Activated CD4-positive, alpha-beta T cell treated with anti-CD3 and anti-CD28 coated beads, Interleukin-2, Interleukin-6, amounts not matched to agents 100 ng/mL and 50 ng/mL, durations not matched to agents 16 hours and 8 hours (primary cell): ENCODE results near the gene CMTM4.
"Not testable (repeated sequence)": the region's sequence is repeated elsewhere in the genome, so short reads cannot be mapped to it uniquely, and the experiment has no call there.

Source experiments
- DNase-seq: peaks from one replicate; pipeline ENCODE4 v3.0.0-alpha.2; 2020

Gene CMTM4

GRCh38 chr16:66588981-66589713 is 107.4 kb downstream of the CMTM4 start:
- DNase-seq = peak; percentile 75

DNA sequence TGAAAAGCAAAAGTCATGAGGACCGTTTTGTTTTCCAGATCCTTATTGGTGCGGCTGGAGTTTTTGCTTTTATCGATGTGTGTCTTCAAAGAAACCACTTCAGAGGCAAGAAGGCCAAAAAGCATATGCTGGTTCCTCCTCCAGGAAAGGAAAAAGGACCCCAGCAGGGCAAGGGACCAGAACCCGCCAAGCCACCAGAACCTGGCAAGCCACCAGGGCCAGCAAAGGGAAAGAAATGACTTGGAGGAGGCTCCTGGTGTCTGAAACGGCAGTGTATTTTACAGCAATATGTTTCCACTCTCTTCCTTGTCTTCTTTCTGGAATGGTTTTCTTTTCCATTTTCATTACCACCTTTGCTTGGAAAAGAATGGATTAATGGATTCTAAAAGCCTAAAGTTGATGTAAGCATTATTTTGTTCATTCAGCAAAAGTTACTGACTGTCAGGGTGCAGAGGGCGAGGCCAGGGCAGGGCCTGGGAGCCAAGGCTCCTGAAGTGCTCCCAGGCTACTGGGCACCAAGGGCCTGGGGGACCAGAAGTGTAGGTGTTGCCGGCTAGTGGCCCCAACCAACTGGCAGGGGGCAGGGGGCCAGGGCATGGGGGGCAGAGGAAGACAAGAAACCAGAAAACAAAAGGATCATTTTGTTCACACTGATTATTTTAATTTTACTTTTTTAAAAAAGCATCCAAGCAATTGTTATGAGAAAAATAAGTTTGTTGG is 108.5 kb downstream of the CMTM4 start:
- no peak for DNase-seq

GRCh38 chr16:66585481-66586239 is 110.9 kb downstream of the CMTM4 start:
- no peak for DNase-seq

GRCh38 chr16:66581246-66581952 is 115.1 kb downstream of the CMTM4 start:
- DNase-seq = no peak

DNA sequence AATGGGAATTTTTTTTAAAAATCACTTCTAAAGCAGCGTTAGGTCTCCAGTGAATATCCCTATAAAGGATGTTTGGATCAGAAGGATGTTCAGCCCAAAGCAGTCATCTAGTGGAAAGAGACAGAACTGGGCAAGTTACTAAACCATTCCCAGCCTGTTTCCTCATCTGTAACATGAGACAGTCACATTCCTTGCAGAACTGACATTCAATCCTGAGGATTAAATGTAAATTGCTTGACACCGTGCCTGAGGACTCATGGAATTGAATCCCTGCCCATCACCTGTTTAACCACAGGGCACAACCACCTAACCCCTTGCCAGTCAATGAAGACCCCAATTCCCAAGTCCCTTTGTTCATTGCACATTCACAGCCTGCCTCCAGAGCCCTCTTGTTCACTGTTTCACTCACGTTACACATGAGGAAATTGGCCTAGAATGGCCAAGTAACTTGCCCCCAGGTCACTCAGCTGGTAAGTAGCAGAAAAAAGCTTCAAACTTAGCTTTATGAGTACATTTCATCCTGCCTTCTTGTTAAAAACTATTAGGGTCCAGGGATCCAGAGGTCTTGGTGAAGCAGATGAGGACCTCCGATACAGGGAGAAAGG is 115.8 kb downstream of the CMTM4 start:
- no peak for DNase-seq

- no peak for DNase-seq
These were observed 117.7 kb downstream of the CMTM4 start, which contains the start of gene CMTM2 for GRCh38 chr16:66578651-66579531. CMTM2 (plus strand) TSS chr16:66579463; CDS start chr16:66579608, 145 bp downstream.

- no peak for DNase-seq
These were observed 120.2 kb downstream of the CMTM4 start for GRCh38 chr16:66576296-66576695.

DNA sequence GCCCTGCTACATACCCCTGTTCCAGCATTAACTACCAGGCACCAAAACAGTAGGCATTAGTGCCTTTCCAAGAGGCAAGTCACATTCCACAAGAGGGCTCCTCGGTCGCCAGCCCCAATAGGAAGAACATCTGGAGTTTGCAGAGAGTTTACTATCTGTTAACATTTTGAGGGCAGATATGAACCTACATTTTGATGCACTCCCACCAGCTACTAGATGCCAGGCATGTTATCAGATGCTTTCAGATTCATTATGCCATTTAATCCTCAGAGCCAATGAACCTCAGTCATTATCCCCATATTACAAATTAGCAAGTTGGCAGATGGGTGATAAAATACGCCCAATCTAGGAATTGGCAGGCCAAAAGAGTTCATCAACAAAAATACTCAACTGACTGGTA is 121.5 kb downstream of the CMTM4 start:
- no peak for DNase-seq

- no peak for DNase-seq
These were observed 122.0 kb downstream of the CMTM4 start for GRCh38 chr16:66574531-66574930.

- no peak for DNase-seq
These were observed 122.5 kb downstream of the CMTM4 start for GRCh38 chr16:66574081-66574480.

DNA sequence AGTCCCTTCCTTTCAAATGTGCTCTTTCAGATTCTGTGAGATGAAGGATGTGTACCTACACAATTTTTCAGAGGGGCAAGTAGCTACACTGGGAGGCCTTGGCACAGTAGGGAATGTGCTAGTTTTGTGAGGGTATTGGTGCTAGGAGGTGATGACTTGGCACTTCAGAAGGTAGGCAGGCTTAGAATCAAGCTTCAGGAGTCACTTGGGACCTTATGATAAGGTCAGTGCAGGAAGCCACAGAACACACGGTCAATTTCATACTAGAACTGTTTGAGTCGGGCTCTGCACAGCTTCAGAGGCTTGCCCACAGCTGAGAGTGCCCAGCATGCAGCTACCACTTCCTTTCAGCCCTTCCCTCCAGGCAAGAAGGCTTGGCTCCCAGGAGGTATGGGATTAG is 124.2 kb downstream of the CMTM4 start:
- DNase-seq = no peak

- DNase-seq = no peak
These were observed 126.6 kb downstream of the CMTM4 start for GRCh38 chr16:66569827-66570405.

DNA sequence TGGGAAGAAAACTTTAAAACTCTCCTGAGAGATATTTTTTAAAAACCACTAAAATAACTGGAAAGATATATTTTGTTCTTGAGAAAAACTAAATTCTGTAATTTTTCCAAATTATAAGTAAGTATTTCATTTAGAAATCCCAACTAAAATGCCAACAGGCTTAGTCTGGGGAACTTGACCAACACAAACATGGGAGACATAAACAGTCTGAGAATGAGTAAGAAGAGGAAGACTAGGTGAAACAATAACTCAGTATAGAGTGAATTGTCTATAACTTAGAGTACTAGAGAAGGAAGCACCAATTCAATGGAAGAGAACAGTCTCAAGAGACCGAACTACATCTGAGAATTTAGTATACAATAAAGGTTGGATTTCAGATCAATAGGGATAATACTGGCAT is 127.4 kb downstream of the CMTM4 start:
- DNase-seq = no peak

- no peak for DNase-seq
These were observed 128.2 kb downstream of the CMTM4 start for GRCh38 chr16:66568355-66568754.

- not testable (repeated sequence) for DNase-seq
These were observed 129.3 kb downstream of the CMTM4 start for GRCh38 chr16:66567270-66567669.

GRCh38 chr16:66566051-66566901 is 130.3 kb downstream of the CMTM4 start, which contains the start of gene CMTM1:
CMTM1 (plus strand) TSS chr16:66566439; CDS start chr16:66566514, 75 bp downstream.
- DNase-seq = no peak
